OCI-LY3 (cell line): ENCODE data around the gene IL1RN.

Source experiments
- EZH2phosphoT487 ChIP-seq: fragments of 200-600 bp; shearing (Covaris generic); IDR thresholded peaks from 2 replicates; pipeline ENCODE4 v1.6.1; 2018; ENCODE audit warnings: antibody characterized with exemption, mixed run types, low read depth
- TF ChIP-seq, protein P1 (sequence below): fragments of 200-600, 300-600 bp; sonication (generic); IDR thresholded peaks from 2 replicates; pipeline ENCODE4 v1.5.1; 2014; ENCODE audit warnings: antibody characterized with exemption, low read length, low read depth

DNA sequence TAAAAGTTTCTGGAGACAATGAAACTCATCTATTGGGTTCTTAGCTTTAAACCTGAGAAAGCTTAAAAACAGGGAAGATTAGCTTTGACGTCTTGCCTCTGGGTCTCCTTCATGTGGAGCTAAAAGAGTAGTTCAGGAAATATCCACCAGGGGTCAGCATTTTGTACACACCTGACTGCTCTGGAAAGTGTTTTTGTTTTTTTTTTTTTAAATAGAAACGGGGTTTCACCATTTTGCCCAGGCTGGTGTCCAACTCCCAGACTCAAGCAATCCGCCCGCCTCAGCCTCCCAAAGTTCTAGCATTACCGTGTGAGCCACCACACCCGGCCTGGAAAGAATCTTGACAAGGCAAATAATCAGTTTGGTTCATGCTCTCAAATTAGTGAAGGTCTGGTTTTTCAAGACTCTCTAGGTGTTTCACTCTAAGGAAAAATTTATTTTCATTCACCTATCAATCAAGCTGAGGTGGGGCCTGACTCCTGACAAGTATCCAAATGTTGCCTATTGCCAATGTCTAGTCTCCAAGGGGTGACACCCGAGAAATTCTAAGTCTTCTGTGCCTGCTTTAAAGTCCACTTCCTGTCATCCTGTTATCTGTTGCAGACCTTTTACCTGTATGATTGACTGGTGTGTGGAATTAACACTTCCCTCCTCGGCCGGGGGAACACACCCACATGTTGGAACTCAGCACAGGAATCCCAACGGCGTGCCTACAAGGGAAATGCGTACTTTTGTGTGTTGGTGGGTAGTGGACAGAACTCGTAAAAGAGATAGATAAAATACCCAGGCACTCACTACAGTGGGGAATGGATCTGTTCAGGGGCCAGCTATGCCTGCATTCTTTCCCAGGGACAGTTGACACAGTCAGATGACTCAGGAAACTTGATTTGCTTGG lies 11.3 kb downstream of the IL1RN start:
- TF ChIP-seq, protein P1, sequence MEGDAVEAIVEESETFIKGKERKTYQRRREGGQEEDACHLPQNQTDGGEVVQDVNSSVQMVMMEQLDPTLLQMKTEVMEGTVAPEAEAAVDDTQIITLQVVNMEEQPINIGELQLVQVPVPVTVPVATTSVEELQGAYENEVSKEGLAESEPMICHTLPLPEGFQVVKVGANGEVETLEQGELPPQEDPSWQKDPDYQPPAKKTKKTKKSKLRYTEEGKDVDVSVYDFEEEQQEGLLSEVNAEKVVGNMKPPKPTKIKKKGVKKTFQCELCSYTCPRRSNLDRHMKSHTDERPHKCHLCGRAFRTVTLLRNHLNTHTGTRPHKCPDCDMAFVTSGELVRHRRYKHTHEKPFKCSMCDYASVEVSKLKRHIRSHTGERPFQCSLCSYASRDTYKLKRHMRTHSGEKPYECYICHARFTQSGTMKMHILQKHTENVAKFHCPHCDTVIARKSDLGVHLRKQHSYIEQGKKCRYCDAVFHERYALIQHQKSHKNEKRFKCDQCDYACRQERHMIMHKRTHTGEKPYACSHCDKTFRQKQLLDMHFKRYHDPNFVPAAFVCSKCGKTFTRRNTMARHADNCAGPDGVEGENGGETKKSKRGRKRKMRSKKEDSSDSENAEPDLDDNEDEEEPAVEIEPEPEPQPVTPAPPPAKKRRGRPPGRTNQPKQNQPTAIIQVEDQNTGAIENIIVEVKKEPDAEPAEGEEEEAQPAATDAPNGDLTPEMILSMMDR: peak; percentile 77
- TF ChIP-seq EZH2phosphoT487: no peak
